Non-pigmented ciliary epithelial cell (primary cell): ENCODE data around the gene HSD3B7.
"Not testable (repeated sequence)": the region's sequence is repeated elsewhere in the genome, so short reads cannot be mapped to it uniquely, and the experiment has no call there.

ENCODE experiments used
- DNase-seq: peaks from one replicate; pipeline ENCODE4 v3.0.0-alpha.2; 2010; ENCODE audit warnings: low read depth

HSD3B7 gene

DNA sequence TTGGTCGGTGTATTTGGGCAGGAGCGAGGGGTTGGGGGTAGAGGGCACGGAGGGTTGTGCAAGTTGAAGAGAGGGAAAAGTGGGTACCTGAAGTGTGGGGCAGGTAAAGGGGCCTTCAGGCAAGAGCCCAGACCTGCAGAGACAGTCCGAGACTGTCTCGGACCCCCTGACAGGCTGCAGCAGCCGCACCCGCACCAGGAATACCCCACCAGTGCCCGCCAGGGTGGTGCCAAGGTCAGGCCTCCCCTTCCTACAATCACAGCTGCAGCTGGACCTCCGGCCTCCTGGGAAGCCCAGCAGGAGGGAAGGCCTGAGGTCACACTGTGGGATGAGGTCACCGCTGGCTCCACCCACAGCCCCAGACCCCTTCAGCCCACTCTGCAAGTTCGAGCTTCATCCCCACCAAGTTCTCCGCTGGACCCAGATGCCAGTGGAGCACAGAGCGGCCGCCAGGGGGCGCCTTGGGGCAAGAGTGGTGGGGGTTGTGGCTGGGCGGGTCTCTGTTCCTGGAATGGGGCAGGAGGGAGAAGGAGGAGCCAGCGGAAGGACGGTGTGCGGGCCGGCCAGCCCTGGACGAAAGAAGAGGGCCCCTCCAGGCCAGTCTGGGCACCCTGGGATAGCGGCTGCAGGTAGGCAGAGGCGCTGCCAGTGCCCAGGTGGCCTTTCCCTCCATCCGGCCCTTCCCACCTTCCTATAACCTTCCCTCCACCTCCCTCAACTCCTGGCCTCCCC, at the start of gene HSD3B7:
TSS of gene HSD3B7 (plus strand) at position 539 of the 732 bp plus-strand sequence. CDS start 452 bp downstream, outside the sequence.
- no peak for DNase-seq

DNA sequence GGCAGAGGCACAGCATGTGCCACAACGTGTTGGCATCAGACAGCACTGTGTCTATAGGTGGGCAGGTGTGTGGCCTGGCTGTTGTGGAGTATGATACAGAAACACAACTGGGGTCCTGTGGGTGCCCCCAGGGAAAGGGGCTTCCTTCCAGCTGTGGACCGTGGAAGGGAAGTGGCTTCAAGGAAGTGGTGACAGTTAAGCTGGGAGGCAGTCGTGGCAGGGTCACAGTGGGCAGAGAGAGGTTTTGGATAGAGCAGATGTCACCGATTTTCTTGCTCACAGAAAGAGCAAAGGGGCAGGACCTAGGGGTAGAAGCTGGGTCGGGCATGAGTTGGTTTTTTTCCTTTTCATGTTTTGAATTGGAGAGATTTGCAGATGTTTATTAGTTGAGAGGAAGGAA, 47.3 kb upstream of the HSD3B7 start:
- no peak for DNase-seq

DNA sequence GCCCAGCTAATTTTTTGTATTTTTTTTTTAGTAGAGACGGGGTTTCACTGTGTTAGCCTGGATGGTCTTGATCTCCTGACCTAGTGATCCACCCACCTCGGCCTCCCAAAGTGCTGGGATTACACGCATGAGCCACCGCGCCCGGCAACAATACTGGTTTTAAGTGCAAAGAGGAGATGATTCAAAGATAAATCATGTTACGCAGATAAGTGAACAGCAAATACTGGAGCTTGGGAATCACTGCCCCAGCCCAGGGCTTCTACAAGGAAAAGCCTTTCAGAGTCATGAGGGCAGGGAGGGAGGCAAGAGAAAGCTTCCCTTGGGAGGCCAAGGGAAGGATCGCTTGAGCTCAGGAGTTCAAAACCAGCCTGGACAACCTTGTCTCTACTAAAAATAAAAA, 45.4 kb upstream of the HSD3B7 start:
- DNase-seq, result not testable (repeated sequence)

DNA sequence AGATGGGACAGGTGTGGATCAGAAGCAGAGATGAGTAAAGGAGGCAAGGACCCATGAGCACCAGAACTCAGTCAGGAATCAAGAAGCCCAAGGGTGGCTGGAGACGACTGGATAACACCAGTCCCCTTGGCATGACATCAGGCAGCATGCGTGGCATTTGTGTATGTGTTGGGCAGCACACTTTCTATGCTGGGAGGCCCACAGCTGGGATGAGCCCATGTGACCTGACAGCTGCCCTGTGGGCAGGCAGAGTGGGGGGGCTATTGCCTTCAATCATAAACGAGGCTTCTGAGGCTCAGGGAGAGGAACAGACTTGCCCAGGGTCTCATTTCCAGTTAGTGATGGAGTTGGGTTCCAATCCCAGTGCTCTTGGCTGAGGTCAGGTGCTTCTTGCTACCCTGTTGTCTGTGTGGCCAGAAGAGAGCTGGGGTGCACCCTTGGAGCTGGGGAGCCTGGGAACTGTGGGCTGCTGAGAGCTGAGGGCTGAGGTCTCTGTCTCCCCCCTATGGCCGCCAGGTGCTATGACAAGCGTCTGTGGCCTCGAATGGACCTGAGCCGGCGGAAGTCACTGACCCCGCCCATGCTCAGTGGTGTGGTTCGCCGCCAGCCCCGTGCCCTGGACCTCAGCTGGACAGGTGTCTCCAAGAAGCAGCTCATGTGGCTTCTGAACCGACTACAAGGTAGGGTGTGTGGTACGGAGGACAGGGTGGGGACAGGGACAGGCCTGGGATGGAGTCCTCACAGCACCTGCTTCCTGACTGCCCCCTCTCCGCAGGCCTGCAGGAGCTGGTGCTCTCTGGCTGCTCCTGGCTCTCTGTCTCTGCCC, 43.2 kb upstream of the HSD3B7 start:
- DNase-seq, result no peak

DNA sequence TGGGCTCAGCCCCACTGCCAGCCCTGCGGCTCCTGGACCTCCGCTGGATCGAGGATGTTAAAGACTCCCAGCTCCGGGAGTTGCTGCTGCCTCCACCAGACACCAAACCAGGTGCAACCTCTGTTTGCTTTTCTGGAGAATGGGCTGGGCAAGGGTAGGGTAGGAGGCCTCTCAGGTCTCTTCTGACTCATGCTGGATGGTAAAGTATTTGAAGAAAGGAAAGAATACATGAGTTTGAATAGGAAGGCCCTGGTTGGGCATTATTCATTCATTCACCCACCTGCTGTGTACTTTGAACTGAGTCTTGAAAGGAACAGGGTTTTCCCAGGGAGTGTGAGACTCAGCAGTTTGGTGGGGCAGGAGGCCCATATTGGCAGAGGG, 42.6 kb upstream of the HSD3B7 start:
- no peak for DNase-seq

DNA sequence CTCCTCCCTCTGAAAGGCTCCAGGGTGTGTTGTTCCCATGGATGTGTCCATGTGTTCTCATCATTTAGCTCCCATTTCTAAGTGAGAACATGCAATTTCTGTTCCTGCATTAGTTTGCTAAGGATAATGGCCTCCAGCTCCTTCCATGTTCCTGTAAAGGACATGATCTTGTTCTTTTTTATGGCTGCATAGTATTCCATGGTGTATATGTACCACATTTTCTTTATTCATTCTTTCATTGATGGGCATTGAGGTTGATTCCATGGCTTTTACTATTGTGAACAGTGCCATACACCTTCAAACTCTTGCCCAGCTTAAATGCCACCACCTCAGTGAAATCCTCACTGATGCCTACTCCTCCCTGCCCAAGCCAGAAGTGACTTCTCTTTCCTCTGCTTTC, 40.7 kb upstream of the HSD3B7 start:
- no peak for DNase-seq

DNA sequence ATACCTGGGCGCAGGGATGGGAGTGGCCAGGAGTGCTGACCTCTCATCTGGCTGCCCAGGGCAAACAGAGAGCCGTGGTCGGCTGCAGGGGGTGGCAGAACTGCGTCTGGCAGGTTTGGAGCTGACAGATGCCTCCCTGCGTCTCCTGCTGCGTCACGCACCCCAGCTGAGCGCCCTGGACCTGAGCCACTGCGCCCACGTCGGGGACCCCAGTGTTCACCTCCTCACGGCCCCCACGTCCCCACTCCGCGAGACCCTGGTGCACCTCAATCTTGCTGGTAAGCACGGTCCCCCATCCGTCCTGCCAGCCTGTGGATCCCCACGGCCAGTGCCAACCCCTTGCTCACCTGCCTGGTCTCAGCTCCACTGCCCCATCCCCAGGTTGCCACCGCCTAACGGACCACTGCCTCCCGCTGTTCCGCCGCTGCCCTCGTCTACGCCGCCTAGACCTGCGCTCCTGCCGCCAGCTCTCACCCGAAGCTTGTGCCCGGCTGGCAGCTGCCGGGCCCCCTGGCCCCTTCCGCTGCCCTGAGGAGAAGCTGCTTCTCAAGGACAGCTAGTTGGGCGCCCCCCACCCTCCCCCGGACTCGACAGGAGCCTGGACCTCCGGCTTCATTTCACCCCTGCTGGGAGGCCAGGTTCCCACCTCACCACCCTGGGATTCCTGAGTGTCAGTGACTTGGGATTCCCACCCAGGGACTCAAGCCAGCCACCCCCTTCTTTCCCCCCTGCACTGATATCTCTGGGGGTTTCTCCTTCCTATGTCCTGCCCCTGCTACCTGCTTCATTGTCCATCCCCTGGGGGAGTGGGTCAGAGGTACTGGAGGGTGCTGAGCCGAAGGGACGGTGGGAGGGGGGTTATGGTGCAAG, 38.1 kb upstream of the HSD3B7 start:
- no peak for DNase-seq

DNA sequence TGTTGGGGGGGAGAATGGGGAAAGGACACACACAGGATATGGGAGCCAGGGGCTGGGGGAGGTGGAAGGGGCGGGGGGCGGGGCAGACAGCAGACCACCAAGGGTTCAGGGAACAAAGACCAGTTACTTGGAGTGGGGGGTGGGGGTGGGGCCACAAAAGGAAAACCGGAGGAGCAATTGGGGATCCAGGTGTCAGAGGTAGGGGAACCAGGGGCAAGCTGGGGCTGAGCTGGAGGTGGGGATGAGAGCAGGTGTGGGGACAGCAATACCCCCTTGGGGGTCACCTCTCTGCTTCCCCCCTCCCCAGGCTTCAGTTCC, 37.5 kb upstream of the HSD3B7 start:
- DNase-seq, result no peak

DNA sequence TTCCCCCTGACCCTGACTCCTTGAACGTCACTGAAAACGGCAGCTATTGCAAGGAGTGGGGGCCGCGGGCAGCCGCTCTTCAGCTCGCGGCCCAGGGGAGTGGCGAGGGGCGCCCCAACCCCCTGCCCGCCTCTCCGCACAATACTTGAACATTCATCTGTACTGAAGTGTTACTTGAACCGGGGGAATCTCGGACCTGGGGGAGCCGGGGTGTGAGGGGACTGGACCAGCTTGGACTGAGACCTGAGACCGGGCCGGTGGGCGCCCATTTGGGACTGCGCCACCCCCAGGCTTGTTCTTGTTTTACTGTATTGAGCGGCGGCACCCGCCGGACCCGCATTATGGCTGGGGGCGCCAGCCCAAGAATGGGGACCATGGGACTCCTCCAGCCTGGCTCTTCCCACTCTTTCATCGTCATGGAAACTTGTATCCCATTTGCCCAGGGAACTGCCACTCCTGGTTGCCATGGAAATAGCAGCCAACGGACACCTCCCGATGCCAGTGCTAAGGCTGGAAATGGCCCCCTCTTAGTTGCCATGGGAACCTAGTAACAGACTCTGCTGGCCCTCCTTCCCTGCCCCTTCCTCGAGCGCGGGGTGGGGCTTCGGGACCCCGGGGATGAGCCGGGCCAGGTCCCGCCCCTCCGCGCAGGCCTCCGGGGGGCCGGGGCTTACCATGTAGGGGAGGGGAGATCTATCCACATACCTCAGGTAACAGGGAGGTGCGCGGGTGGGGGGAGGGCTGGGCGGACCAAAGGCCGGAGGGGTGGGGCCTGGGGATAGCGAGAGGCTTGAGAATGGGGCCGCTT, 36.9 kb upstream of the HSD3B7 start:
- peak; percentile 94 for DNase-seq

DNA sequence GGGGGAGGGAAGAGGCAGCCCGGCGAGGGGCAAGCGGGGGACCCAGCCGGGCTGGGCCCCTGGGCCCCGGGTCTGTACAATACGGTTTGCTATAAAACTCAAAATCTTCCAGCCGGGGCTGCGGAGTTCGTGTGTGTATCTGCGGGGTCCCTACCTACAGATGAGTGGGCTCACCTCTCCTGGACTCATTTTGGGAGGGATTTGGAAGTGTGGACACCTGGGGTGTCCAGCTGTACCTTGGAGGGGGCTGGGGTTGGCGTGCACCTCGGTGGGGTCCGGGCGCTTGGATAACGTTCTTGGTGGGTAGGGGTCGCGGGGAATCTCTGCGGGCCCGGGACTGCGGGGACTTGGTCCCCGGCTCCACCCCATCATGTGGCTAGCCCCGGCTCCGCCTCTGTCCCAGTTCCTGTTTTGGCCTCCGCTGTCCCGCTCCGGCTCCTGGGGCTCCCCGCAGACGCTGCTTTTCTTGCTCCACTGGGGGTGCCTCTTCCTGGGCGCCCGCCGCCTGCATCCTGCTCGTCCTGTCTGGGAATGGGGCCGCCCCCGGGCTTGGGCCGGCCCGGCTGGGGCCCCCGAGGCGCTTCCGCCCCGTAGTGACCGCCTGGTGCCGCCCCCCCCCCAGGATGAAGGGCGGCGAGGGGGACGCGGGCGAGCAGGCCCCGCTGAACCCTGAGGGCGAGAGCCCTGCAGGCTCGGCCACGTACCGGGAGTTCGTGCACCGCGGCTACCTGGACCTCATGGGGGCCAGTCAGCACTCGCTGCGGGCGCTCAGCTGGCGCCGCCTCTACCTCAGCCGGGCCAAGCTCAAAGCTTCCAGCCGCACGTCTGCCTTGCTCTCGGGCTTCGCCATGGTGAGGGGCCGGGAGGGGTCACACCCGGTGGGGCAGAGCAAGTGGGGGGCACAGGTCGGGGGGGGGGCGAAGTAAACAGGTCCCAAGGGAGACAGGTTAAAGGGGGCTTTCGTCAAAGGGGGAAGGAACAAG, 36.0 kb upstream of the HSD3B7 start, which contains the start of gene ORAI3:
TSS of gene ORAI3 (plus strand) at position 402 of the 983 bp plus-strand sequence. CDS start at position 624, 222 bp downstream.
- DNase-seq, result no peak

DNA sequence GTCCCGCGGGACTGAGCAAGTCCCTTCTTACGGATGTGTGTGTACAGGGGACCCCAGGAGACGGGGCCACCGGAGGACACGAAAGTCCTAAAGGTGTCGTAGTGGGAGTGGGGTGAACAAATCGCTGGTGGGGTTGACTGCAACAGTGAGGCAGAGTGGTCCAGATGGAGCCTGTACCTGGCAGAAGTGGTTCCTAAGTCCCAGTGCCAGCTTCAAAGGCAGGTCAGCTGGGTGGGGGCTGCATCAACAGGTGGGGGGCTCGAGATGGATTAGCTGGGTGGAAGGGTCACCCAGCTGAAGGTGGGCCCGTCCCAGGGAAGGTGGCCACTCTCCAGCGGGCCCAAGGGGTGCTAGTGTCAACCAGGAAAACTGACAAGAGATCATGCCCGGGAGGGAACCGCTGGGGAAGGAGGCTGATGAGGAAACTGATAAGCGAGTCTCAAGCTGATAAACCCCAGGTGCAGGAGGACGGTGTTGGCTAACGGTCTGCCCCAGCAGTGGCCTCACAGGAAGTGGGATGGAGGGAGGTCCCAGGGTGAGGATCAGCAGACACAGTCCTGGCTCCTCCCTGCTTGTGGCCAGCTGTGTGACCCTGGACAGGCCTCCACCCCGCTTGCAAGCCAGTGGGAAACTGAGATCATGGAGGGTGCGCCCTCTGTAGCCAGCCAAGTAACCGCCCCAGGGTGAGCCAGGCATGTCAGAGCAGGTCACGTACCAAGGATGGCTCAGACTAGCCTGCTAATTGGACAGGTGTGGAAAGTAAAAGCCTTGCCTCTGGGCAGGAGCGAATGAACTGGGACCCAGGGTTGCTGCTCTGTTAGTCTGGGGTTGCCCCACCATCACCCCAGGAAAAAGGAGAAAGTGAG, 35.1 kb upstream of the HSD3B7 start:
- DNase-seq, result no peak

DNA sequence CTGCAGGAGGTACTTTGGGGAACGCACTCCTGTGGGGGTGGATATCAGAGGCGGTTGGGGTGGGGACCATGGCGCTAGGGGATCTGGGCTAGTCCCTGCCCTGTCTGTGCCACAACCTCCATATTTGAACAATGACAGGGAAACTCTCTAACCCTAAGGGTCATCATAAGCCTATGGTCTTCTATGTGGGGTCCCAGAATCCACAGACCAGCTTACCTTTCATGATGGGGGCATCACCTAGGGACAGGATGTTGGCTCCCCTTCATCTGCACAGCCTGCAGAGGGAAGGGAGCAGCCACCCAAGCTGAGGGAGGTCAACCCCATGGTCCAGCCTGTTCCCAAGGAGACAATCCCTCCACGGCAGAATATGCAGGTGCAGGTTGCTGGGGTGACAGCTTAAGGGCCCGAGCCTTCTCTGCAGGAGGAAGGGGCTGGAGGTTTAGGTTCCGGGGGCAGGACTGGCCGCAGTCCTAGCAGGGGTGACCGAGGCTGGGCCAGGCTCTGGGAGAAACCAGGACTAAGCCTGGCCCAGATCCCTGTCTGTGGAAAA, 34.4 kb upstream of the HSD3B7 start:
- DNase-seq, result no peak

DNA sequence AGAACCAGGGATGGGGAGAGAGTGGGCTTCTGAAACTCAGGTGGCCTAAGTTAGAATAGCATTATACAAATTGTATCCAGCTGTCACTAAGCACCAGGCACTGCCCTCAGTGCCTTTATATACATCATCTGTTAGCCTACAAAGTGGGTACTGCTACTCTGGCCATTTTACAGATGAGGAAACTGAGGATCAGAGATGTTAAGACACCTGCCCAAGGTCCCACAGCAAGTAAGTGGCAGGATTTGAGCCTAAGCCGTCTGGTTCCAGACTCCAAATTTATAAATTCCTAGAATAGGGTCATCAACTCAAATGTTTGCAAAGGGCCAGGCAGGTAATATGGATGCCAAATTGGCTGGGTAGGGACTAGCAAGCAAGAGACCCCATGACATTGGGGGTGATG, 33.8 kb upstream of the HSD3B7 start:
- DNase-seq, result no peak

DNA sequence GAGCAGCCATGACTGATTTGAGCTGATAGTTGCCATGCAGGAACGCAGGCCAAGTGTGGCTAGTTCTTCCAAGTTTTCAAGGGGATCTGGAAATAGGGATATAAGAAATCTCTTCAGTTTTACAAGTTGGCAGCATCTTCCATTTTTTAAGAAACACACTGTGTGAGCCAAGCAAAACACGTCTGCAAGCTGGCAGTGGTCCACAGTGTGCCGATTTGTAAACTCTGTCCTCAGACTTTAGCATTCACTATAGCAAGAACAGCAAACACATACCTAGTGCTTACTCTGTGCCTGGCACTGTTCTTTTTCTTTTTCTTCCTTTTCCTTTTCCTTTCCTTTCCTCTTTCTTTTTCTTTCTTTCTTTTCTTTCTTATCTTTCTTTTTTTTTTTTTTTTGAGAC, 33.3 kb upstream of the HSD3B7 start:
- DNase-seq, result no peak

DNA sequence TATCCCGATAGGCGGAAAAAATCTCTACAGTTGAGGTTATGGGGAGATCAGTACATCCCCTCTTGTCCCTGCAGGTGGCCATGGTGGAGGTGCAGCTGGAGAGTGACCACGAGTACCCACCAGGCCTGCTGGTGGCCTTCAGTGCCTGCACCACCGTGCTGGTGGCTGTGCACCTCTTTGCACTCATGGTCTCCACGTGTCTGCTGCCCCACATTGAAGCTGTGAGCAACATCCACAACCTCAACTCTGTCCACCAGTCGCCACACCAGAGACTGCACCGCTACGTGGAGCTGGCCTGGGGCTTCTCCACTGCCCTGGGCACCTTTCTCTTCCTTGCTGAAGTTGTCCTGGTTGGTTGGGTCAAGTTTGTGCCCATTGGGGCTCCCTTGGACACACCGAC, 31.9 kb upstream of the HSD3B7 start:
- DNase-seq, result no peak

DNA sequence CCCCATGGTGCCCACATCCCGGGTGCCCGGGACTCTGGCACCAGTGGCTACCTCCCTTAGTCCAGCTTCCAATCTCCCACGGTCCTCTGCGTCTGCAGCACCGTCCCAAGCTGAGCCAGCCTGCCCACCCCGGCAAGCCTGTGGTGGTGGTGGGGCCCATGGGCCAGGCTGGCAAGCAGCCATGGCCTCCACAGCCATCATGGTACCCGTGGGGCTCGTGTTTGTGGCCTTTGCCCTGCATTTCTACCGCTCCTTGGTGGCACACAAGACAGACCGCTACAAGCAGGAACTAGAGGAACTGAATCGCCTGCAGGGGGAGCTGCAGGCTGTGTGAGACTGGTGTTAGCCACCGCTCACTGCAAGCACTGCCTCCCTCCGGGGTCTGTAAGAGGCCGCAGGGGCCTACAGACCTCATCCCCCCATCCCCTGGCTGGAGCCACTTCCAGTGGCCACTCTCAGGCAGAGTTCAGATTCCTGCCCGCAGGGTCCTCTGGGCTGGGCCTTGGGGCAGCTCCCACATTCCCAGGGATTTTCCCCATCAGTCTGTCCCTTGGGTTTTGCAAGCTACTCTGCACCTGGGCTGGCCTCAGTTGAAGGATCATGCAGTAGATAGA, 31.4 kb upstream of the HSD3B7 start:
- no peak for DNase-seq

DNA sequence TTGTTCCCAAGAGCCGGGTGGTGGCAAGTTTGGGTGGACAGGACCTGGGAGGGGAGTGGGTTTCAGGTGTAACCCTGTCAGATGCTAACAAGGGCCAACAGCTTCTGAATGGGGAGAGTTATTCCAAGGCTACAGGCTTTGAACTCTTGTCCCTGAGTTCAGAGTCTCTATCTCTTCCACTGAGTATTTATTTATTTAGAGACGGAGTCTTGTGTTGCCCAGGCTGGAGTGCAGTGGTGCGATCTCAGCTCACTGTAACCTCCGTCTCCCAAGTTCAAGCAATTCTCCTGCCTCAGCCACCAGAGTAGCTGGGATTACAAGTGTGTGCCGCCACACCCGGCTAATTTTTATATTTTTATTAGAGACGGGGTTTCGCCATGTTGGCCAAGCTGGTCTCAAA, 30.0 kb upstream of the HSD3B7 start:
- DNase-seq, result no peak

DNA sequence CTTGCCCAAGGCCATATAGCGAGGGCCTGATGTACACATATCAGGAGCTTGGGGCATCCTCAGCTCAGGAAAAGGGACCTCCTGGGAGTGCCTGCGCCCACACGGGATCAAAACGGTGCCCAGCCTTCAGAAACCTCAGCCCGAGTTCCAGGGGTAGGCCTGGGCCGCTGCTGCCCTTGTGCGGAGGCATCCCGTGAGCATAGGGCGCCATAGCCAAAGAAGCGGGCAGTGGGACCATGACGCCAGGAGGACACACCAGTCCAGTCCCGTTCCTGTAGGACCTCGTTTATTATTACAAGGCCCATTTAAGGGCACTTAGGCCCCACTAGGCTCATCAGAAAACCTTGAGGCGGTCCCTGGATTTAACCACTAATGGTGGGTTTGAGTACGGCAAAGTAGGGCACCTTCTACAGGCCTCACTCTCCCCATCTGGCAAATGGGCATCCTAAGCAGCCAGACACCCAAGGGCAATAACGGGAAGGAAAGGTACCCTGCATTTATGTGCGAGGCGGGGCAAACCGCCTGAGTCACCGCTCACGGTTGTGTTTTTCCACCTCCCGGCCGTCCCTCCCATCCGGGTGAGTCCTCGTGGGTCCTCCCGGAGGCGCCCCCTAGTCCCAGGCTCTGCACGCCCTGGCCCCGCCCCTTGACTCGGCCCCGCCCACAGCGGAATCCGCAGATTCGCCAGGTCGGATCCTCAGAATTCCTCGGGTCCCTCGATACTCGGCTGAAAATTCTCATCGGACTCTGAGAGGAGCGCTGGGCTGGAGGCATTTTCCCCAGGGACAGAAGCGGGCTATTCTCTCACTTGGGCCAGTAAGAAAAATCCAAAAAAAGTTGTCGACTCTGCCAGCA, 28.2 kb upstream of the HSD3B7 start:
- no peak for DNase-seq
